ENCODE data around the gene SLC4A5.
"Not testable (repeated sequence)": the region's sequence is repeated elsewhere in the genome, so short reads cannot be mapped to it uniquely, and the experiment has no call there.

Gene SLC4A5

DNA sequence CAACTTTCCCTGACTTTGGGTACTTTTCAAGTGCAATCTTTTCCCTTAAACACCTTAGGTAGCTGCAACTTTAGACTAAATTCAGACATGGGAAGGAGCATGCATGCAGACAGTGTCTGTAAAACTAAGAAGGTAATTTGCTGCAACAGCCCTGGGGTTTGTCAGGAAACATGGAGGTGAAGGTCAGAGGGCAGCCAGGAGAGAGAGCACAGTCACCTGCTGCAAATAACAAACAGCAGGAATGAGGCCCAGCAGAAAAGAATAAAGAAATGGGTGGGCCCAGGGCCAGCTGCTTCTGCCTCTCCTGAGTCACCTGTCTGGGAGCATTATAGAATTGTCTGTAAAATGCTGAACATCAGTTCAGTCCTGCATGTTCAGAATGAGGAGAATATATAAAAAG lies 109.6 kb downstream of the SLC4A5 start:
- no peak for DNase-seq (ENCODE audit: low spot score)

- no peak for DNase-seq (ENCODE audit: low spot score)
Measured at GRCh38 chr2:74232426-74232825, 110.8 kb downstream of the SLC4A5 start.

DNA sequence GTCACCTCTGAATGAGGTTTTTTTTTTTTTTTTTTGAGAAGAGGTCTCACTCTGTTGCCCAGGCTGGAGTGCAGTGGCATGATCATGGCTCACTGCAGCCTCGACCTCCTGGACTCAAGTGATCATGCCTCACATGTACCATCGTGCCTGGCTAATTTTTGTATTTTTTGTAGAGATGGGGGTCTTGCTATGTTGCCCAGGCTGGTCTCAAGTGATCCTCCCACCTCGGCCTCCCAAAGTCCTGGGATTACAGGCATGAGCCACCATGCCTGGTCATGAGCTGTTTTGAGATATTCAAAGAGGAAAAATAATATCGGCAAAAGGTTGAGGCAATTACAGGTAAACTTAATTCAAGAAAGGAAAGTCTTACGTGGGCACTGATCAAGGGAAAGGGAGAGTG lies 113.4 kb downstream of the SLC4A5 start:
- DNase-seq (ENCODE audit: low spot score) = not testable (repeated sequence)

- no peak for DNase-seq (ENCODE audit: low spot score)
Measured at GRCh38 chr2:74228772-74229171, 114.4 kb downstream of the SLC4A5 start.

DNA sequence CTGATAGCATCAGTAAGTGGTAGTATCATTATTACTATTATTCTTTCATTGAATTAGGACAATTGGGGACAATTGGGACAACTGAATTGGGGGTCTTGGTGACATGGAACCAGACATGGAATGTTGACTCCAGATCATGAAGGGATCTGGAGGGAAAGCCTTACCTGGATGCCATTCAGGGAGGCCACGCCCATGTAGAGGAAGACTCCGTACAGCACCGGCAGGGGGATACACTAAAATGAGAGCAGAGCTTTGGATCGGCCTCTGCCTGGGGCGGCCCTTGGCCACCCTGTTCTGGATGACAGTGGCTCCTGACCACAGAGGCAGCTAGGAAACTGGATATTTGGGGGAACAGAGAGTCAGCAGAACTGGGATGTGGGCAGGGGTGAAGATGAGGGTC lies 115.6 kb downstream of the SLC4A5 start:
- DNase-seq (ENCODE audit: low spot score) = no peak

DNA sequence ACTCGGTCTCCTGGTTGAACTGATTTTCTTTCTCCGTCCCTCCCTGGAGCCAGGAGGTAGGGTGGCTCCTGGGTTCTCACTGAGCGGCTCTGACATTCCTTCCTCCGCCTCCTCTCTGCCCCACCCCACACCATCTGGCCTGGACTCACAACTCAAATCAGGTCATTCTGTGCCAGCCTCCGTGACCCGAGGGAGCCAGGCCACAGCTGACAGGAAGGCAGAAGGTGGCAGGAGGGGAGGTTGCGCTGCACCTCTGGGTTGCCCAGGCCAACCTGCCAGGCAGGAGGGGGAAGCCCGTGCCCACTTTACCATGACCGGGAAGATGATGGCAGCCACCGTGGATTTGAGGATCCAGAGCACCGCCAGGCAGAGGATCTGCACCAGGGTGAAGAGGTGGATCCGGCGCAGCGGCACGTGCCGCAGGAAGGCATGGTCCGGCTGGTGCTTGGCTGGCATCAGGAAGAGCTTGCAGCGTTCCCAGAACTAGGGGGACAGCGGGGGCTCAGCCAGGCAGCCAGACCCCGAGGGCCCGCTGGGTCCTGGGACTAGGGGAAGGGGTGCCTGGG lies 116.5 kb downstream of the SLC4A5 start:
- DNase-seq (ENCODE audit: low spot score) = peak; percentile 87

- no peak for DNase-seq (ENCODE audit: low spot score)
Measured at GRCh38 chr2:74225698-74226459, 117.3 kb downstream of the SLC4A5 start.

GRCh38 chr2:74223941-74224770 lies 119.1 kb downstream of the SLC4A5 start:
- no peak for DNase-seq (ENCODE audit: low spot score)

DNA sequence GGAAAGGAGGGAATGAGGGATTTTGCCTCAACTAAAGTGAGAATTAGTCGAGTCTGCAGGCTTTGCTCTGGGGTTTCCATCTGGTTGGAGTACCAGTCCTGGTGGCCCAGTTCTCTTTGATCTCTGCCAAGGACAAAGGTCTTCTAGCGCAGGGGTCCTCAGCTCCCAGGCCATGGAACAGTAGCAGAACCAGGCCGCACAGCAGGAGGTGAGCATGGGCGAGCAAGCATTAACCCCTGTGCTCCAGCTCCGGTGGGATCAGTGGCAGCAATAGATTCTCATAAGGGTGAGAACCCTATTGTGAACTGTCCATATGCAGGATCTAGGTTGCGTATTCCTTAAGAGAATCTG lies 120.9 kb downstream of the SLC4A5 start:
- no peak for DNase-seq (ENCODE audit: low spot score)

GRCh38 chr2:74221604-74222299 lies 121.5 kb downstream of the SLC4A5 start:
- no peak for DNase-seq (ENCODE audit: low spot score)

- no peak for DNase-seq (ENCODE audit: low spot score)
Measured at GRCh38 chr2:74221091-74221490, 122.1 kb downstream of the SLC4A5 start.

DNA sequence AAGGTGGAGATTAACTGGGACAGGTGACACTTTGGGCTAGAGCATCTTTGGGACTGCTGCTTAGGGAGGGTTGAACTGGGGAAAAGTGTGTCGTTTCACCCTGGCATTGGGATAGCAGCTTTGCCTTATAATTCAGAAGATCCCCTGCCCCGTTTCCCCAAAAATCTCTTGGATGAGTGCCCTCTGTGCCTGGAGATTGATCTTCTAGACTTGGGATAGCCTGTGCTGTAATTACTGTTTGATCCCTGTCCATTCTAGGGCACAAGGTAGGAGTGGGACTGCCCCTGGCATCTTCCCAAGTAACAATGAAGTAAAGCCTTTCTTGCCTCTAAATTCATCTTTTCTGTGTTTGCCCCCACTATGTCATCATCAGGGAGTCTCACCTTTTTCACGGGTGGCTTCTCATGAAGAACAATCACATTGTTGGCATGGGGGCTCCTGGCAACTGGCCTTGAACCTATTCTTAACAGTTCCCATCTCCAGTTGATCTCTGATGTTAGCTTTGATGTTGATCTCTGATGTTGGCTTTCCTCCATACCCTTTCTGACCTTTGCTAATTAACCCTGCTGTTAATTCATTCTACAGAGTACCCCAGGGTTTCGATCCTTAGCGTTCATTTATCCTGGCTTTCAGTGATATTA lies 123.2 kb downstream of the SLC4A5 start:
- DNase-seq (ENCODE audit: low spot score) = no peak

- no peak for DNase-seq (ENCODE audit: low spot score)
Measured at GRCh38 chr2:74216642-74217041, 126.6 kb downstream of the SLC4A5 start.

GRCh38 chr2:74215771-74216170 lies 127.4 kb downstream of the SLC4A5 start:
- not testable (repeated sequence) for DNase-seq (ENCODE audit: low spot score)

- no peak for DNase-seq (ENCODE audit: low spot score)
Measured at GRCh38 chr2:74212702-74213410, 130.4 kb downstream of the SLC4A5 start.

- no peak for DNase-seq (ENCODE audit: low spot score)
Measured at GRCh38 chr2:74206180-74206688, 137.0 kb downstream of the SLC4A5 start.

DNA sequence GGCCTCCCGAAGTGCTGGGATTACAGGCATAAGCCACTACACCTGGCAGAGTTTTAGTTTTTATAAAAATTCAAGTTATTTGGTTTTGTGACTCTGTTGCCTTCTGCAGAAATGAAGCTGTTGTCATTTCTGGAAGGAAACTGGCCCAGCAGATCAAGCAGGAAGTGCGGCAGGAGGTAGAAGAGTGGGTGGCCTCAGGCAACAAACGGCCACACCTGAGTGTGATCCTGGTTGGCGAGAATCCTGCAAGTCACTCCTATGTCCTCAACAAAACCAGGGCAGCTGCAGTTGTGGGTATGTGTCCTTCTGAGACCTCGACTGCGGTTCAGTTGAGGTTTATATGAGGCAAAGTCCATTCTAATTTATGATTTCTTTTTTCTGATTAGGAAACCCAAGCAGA lies 137.6 kb downstream of the SLC4A5 start:
- DNase-seq (ENCODE audit: low spot score) = no peak

DNA sequence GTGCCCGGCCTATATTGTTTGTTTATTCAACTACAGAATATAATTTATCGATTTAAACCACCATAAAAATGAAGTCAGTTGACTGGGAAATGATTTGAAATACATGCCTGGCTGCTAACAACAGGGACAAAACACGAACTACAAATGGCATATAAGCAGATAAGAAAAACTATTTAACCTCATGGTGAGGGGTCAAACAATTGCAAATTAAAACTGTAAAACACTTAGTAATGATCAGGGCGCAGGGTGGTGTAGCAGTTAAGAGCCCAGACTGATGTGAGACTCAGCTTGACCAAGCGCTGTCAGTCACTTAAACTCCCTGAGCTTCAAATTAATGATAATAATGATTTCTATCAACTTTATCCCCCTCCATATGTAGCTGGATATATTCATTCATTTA lies 138.1 kb downstream of the SLC4A5 start:
- no peak for DNase-seq (ENCODE audit: low spot score)

DNA sequence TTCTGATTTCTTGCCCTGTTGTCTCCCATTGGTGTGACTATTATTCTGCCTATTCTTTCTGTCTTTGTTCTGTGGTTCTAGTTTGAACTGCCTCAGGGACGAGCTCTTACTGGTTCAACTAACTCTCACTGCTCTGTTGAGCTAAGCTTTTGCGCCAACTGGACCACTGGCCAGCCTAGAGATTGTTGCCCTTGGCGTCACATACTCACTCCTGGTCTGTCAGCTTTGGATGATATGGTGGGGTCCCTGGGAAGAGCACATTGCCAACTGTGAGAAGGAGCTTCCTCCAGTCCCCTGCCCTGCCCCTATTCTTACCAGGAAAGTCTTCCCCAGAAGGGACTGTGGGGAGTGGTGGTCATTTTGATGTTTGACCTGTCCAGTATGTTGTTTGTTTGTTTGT lies 138.8 kb downstream of the SLC4A5 start:
- no peak for DNase-seq (ENCODE audit: low spot score)

DNA sequence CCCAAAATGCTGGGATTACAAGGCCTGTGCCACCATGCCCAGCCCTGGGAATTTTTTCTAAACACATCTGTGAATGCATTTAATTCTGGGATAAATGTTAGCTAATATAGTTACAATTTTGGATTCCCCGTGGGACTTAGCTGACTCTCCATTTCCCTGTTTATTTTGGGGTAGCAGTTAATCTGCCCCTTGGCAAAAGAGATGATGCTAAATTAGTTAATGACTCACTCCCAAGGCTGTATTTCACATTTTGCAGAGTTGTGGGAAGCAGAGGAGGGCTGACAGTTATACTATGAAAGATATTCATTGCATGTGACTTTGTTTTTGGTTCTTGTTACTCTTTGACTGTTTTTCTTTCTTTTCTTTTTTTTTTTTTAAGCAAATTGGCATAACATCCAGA lies 141.6 kb downstream of the SLC4A5 start:
- no peak for DNase-seq (ENCODE audit: low spot score)

DNA sequence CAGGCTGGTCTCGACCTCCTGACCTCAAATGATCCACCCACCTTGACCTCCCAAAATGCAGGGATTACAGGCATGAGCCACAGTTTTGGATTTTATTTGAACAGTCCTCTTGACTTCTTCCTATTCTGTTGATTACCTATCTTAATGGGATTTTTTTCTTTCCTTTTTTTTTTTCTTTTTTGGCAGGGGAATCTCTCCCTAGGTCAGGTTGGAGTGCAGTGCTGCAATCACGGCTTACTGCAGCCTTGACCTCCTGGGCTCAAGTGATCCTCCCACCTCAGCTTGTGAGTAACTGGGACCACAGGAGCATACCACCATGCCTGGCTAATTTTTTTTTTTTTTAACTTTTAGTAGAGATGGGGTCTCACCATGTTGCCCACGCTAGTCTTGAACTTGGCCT lies 142.0 kb downstream of the SLC4A5 start:
- DNase-seq (ENCODE audit: low spot score) = no peak

All from cerebellar cortex (tissue), 1 donor.